ENCODE measurements around the gene PPIH. TPM values are rescaled to one million over a fixed set of nuclear protein-coding genes. Genes with fewer than 3 reads are reported as not detected.
A peak's percentile ranks its signal among the peaks of the same experiment; 100 is the strongest.

PPIH gene
- total and polyA plus RNA-seq, 3 donors from 2014 or later, result 38.7 to 40.0 (median 39.6) TPM

GRCh38 chr1:42639116-42639515 lies 19.1 kb upstream of the PPIH start:
- Histone ChIP-seq H3K4me3 (no peak overlapping the region), H3K27me3 (no peaks in the 10 kb centered on the region), H3K27ac (no peak overlapping the region), H3K9me3 (no peaks in the 10 kb centered on the region), H3K36me3 (ENCODE audit: low read depth, missing control alignments) (no peaks in the 10 kb centered on the region), H3K4me1 (no peaks in the 10 kb centered on the region)
- DNase-seq, result no peak
- TF ChIP-seq POLR2A (IDR thresholded peaks at IDR 0.05) (no peak), CTCF (IDR thresholded peaks at IDR 0.05) (no peak)
- intact Hi-C loops (cut with DNase I; ENCODE audit: low total_unique reads), result no loop called here

GRCh38 chr1:42646056-42646455 lies 12.2 kb upstream of the PPIH start:
- no peak for DNase-seq
- H3K4me1 ChIP-seq, result no peaks in the 10 kb centered on the region
- no peak overlapping the region for H3K27ac ChIP-seq
- H3K27me3 ChIP-seq, result no peaks in the 10 kb centered on the region
- H3K9me3 ChIP-seq, result no peaks in the 10 kb centered on the region
- intact Hi-C loops (cut with DNase I; ENCODE audit: low total_unique reads), result no loop called here
- WGBS, 2 donors, result 83 to 91% methylated on average over 2 of the region's 2 CpGs
- H3K36me3 ChIP-seq (ENCODE audit: low read depth, missing control alignments), result no peaks in the 10 kb centered on the region
- TF ChIP-seq POLR2A (IDR thresholded peaks at IDR 0.05) (no peak), CTCF (IDR thresholded peaks at IDR 0.05) (no peak)
- H3K4me3 ChIP-seq, result no peak overlapping the region

GRCh38 chr1:42657201-42657600 lies 1.0 kb upstream of the PPIH start:
- H3K27ac ChIP-seq, result peak overlapping the region; percentile 46 to 83
- no peak for DNase-seq

GRCh38 chr1:42658877-42659337 lies 684 bp downstream of the PPIH start:
- H3K27me3 ChIP-seq, result no peaks in the 10 kb centered on the region
- intact Hi-C loops (cut with DNase I; ENCODE audit: low total_unique reads), result no loop called here
- WGBS, 2 donors, result 3 to 6% methylated on average over 17 to 20 of the region's 20 CpGs
- no peak for DNase-seq
- peaks cover 17% of the 10 kb centered on the region for H3K4me1 ChIP-seq
- H3K4me3 ChIP-seq, result peak overlapping the region; percentile 76 to 83
- peak overlapping the region in 1 of 2 donors; percentile 46 for H3K27ac ChIP-seq
- no peaks in the 10 kb centered on the region for H3K36me3 ChIP-seq (ENCODE audit: low read depth, missing control alignments)
- no peaks in the 10 kb centered on the region for H3K9me3 ChIP-seq
- TF ChIP-seq CTCF (IDR thresholded peaks at IDR 0.05) (no peak), POLR2A (IDR thresholded peaks at IDR 0.05) (no peak)

More at GRCh38 chr1:42657201-42657600, 1.0 kb upstream of the PPIH start:
- intact Hi-C loops (cut with DNase I; ENCODE audit: low total_unique reads), result no loop called here
- Histone ChIP-seq H3K27me3 (no peaks in the 10 kb centered on the region), H3K36me3 (ENCODE audit: low read depth, missing control alignments) (no peaks in the 10 kb centered on the region), H3K4me1 (peaks cover 17% of the 10 kb centered on the region), H3K9me3 (no peaks in the 10 kb centered on the region), H3K4me3 (peak overlapping the region in 1 of 2 donors; percentile 76)
- TF ChIP-seq POLR2A (IDR thresholded peaks at IDR 0.05), result no peak
- TF ChIP-seq CTCF (IDR thresholded peaks at IDR 0.05), result no peak
- WGBS, 2 donors, result 57 to 76% methylated on average over 5 of the region's 5 CpGs

GRCh38 chr1:42660907-42661500 lies 2.8 kb downstream of the PPIH start:
- Histone ChIP-seq H3K9me3 (no peaks in the 10 kb centered on the region), H3K4me1 (peaks cover 17% of the 10 kb centered on the region), H3K27me3 (no peaks in the 10 kb centered on the region), H3K36me3 (ENCODE audit: low read depth, missing control alignments) (no peaks in the 10 kb centered on the region), H3K27ac (no peak overlapping the region), H3K4me3 (no peak overlapping the region)
- TF ChIP-seq POLR2A (IDR thresholded peaks at IDR 0.05) (no peak), CTCF (IDR thresholded peaks at IDR 0.05) (no peak)
- WGBS, 2 donors, result 86 to 87% methylated on average over 3 of the region's 3 CpGs
- intact Hi-C loops (cut with DNase I; ENCODE audit: low total_unique reads), result no loop called here
- DNase-seq, result no peak
